SK-N-SH (cell line): ENCODE data around the gene PIF1. TPM values are rescaled to one million over a fixed set of nuclear protein-coding genes. Genes with fewer than 3 reads are reported as not detected.

Experiments used
- CTCF ChIA-PET: fragments of 300-600, 350-600 bp; formaldehyde crosslinking; extraction: SDS; loops from one replicate; lab custom pipeline; 2021; lab: Yijun Ruan, JAX
- POLR2A ChIA-PET: fragments of 350-600 bp; sonication (Branson Sonifier 250); formaldehyde crosslinking; extraction: SDS; loops from one replicate; lab custom pipeline; 2020; ENCODE audit warnings: antibody characterized with exemption, inconsistent platforms; lab: Yijun Ruan, JAX
- DNase-seq: peaks from one replicate; pipeline ENCODE4 v3.0.0; 2012
- H2AFZ ChIP-seq: fragments of 200-600 bp; sonication (generic); 2 replicates; pipeline ENCODE4 v1.8.1; 2016; ENCODE audit warnings: antibody characterized with exemption, mild to moderate bottlenecking, low read depth
- H3F3A ChIP-seq: fragments of 200-600 bp; sonication (generic); replicated peaks from 2 replicates; pipeline ENCODE3; 2016; ENCODE audit warnings: antibody characterized with exemption, mild to moderate bottlenecking; ENCODE audit not compliant: insufficient read depth
- H3K27ac ChIP-seq, 2 experiments: fragments of 200-500 bp in 1 of 2; fragments of 200-600 bp in 1 of 2; sonication (Bioruptor generic) in 1 of 2; sonication (generic), shearing (Covaris generic) in 1 of 2; 2 replicates each; pipeline versions ENCODE4 v1.5.1 to v1.6.1; 2014 to 2016; ENCODE audit warnings: low read depth in 2 of 2, inconsistent platforms in 1 of 2, low read length in 1 of 2, mild to moderate bottlenecking in 1 of 2, mixed read lengths in 1 of 2
- H3K27me3 ChIP-seq: fragments of 200-600 bp; sonication (generic), shearing (Covaris generic); 2 replicates; pipeline ENCODE4 v1.6.1; 2016; ENCODE audit warnings: mixed run types; ENCODE audit not compliant: insufficient read depth
- H3K36me3 ChIP-seq, 2 experiments: fragments of 200-500 bp in 1 of 2; fragments of 200-600 bp in 1 of 2; sonication (Bioruptor generic) in 1 of 2; sonication (generic) in 1 of 2; replicated peaks in 1 of 2; 2 replicates each; pipeline versions ENCODE3 to v1.5.1; 2014 to 2016; ENCODE audit warnings: low read length in 1 of 2, mild to moderate bottlenecking in 1 of 2; ENCODE audit not compliant: insufficient read depth in 2 of 2, control insufficient read depth in 1 of 2
- H3K4me1 ChIP-seq, 2 experiments: fragments of 200-500 bp in 1 of 2; fragments of 200-600 bp in 1 of 2; sonication (Bioruptor generic) in 1 of 2; sonication (generic), shearing (Covaris generic) in 1 of 2; 2 replicates each; pipeline versions ENCODE4 v1.5.1 to v1.6.1; 2014 to 2016; ENCODE audit warnings: low read depth in 1 of 2, low read length in 1 of 2, mixed run types in 1 of 2; ENCODE audit not compliant: insufficient read depth in 2 of 2, control insufficient read depth in 1 of 2
- H3K4me2 ChIP-seq: fragments of 200-600 bp; sonication (generic), shearing (Covaris generic); 2 replicates; pipeline ENCODE4 v1.6.1; 2017; ENCODE audit warnings: mixed run types
- H3K4me3 ChIP-seq, 2 experiments: fragments of 200-500 bp in 1 of 2; fragments of 200-600 bp in 1 of 2; sonication (Bioruptor generic) in 1 of 2; sonication (generic), shearing (Covaris generic) in 1 of 2; 2 replicates each; pipeline versions ENCODE4 v1.5.1 to v1.8.1; 2014 to 2016; ENCODE audit warnings: low read depth in 2 of 2, inconsistent platforms in 1 of 2, low read length in 1 of 2, mild to moderate bottlenecking in 1 of 2, mixed read lengths in 1 of 2, moderate library complexity in 1 of 2
- H3K79me2 ChIP-seq: fragments of 200-600 bp; sonication (generic); 2 replicates; pipeline ENCODE4 v1.8.1; 2017; ENCODE audit warnings: mild to moderate bottlenecking; ENCODE audit not compliant: insufficient read depth
- H3K9ac ChIP-seq: fragments of 200-600 bp; sonication (generic); 2 replicates; pipeline ENCODE4 v1.6.1; 2017; ENCODE audit warnings: mixed run types
- H3K9me2 ChIP-seq: fragments of 200-600 bp; sonication (generic); 2 replicates; pipeline ENCODE4 v1.6.1; 2017; ENCODE audit warnings: mixed run types
- H3K9me3 ChIP-seq: fragments of 200-600 bp; sonication (generic); 2 replicates; pipeline ENCODE4 v1.6.1; 2017; ENCODE audit warnings: mixed run types, mild to moderate bottlenecking, moderate library complexity
- H4K20me1 ChIP-seq: fragments of 200-600 bp; sonication (generic); 2 replicates; pipeline ENCODE4 v1.6.1; 2017; ENCODE audit warnings: mild to moderate bottlenecking, mixed run types; ENCODE audit not compliant: insufficient read depth
- ELF1 ChIP-seq: IDR thresholded peaks from 2 replicates; pipeline ENCODE4 v1.4.0; 2012
- EP300 ChIP-seq, 2 experiments: IDR thresholded peaks; 2 replicates each; pipeline versions ENCODE4 v1.4.0 to v1.6.1; 2012; ENCODE audit warnings: borderline replicate concordance in 1 of 2, low read depth in 1 of 2, low read length in 1 of 2
- EZH2phosphoT487 ChIP-seq: fragments of 200-600 bp; sonication (generic); IDR thresholded peaks from 2 replicates; pipeline ENCODE4 v1.6.1; 2017; ENCODE audit warnings: low read depth, mixed run types, mild to moderate bottlenecking, antibody characterized with exemption, moderate library complexity, borderline replicate concordance
- FOSL2 ChIP-seq: IDR thresholded peaks from 2 replicates; pipeline ENCODE4 v1.4.0; 2012; ENCODE audit warnings: low read depth, mild to moderate bottlenecking, moderate library complexity, borderline replicate concordance
- FOXM1 ChIP-seq: IDR thresholded peaks from 2 replicates; pipeline ENCODE4 v1.4.0; 2012; ENCODE audit warnings: low read depth, mild to moderate bottlenecking
- GABPA ChIP-seq: IDR thresholded peaks from 2 replicates; pipeline ENCODE4 v1.4.0; 2012; ENCODE audit warnings: low read depth, mild to moderate bottlenecking
- JUND ChIP-seq: IDR thresholded peaks from 2 replicates; pipeline ENCODE4 v1.4.0; 2012
- NFIC ChIP-seq: IDR thresholded peaks from 2 replicates; pipeline ENCODE4 v1.4.0; 2012; ENCODE audit warnings: borderline replicate concordance
- NRF1 ChIP-seq: IDR thresholded peaks from 2 replicates; pipeline ENCODE4 v1.6.1; 2012; ENCODE audit warnings: low read depth, mild to moderate bottlenecking, low read length
- RCOR1 ChIP-seq: fragments of 150-350 bp; IDR thresholded peaks from 2 replicates; pipeline ENCODE4 v1.6.1; 2017; ENCODE audit warnings: antibody characterized with exemption, low read length
- RFX5 ChIP-seq: IDR thresholded peaks from 2 replicates; pipeline ENCODE4 v1.6.1; 2012; ENCODE audit warnings: mild to moderate bottlenecking, improper control_type of control experiment, low read length
- SMC3 ChIP-seq: IDR thresholded peaks from 2 replicates; pipeline ENCODE4 v1.6.1; 2012; ENCODE audit warnings: low read depth, low read length, improper control_type of control experiment
- TAF1 ChIP-seq: IDR thresholded peaks from 2 replicates; pipeline ENCODE4 v1.6.1; 2012; ENCODE audit warnings: low read depth, mild to moderate bottlenecking, low read length, moderate library complexity, borderline replicate concordance
- TEAD4 ChIP-seq: IDR thresholded peaks from 2 replicates; pipeline ENCODE4 v1.4.0; 2012; ENCODE audit warnings: mild to moderate bottlenecking, borderline replicate concordance; ENCODE audit not compliant: insufficient read depth
- WGBS: methylation state at CpG from one replicate; pipeline ENCODE4 v1.1.6; 2017; ENCODE audit warnings: low lambda C conversion rate; 5-methylcytosine and 5-hydroxymethylcytosine counted together
- polyA plus RNA-seq, 3 experiments: library from polyadenylated mRNA; depleted of rRNA; stranded (reverse); fragments of >200 nt; gene quantifications; 2 replicates each; pipeline ENCODE4 v1.2.3, GENCODE V29; 2012
- TF ChIP-seq, protein P1 (sequence below): IDR thresholded peaks from 2 replicates; pipeline ENCODE4 v1.4.0; 2012; ENCODE audit warnings: low read depth, borderline replicate concordance
- TF ChIP-seq, protein P2 (sequence below): IDR thresholded peaks from 2 replicates; pipeline ENCODE4 v1.6.1; 2012; ENCODE audit warnings: mild to moderate bottlenecking, low read depth, low read length, moderate library complexity
- TF ChIP-seq, protein P3 (sequence below): IDR thresholded peaks from 2 replicates; pipeline ENCODE4 v1.4.0; 2012; ENCODE audit warnings: low read depth, borderline replicate concordance
- TF ChIP-seq, protein P4 (sequence below): IDR thresholded peaks from 2 replicates; pipeline ENCODE4; 2012

Gene PIF1
- polyA plus RNA-seq, 1 of the 3 experiments (the other 2 are of a cell fraction): 12.4 TPM

DNA sequence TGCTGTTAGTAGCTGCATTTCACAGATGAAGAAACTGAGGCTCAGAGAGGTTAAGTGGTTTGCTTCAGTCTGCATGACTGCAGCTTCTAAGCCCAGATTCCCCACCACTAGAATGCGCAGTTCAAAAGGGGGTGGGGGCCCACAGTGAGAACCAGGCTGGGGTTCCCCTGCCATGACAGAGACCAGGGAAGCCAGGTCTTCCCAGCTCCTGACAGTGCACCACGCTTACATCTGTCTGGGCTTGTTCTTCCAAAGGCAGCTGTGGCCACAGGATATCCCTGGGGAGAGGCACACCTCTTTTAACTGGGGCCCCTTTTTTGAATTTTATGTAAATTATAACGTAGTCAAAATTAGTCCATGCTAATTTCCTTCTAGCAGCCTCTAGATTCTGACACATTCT, 21.6 kb upstream of the PIF1 start (continued):
- TF ChIP-seq, protein P1, sequence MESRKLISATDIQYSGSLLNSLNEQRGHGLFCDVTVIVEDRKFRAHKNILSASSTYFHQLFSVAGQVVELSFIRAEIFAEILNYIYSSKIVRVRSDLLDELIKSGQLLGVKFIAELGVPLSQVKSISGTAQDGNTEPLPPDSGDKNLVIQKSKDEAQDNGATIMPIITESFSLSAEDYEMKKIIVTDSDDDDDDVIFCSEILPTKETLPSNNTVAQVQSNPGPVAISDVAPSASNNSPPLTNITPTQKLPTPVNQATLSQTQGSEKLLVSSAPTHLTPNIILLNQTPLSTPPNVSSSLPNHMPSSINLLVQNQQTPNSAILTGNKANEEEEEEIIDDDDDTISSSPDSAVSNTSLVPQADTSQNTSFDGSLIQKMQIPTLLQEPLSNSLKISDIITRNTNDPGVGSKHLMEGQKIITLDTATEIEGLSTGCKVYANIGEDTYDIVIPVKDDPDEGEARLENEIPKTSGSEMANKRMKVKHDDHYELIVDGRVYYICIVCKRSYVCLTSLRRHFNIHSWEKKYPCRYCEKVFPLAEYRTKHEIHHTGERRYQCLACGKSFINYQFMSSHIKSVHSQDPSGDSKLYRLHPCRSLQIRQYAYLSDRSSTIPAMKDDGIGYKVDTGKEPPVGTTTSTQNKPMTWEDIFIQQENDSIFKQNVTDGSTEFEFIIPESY: no peak
- no peak for TF ChIP-seq NRF1
- TF ChIP-seq RCOR1: no peak
- TF ChIP-seq EZH2phosphoT487: no peak
- TF ChIP-seq, protein P2, sequence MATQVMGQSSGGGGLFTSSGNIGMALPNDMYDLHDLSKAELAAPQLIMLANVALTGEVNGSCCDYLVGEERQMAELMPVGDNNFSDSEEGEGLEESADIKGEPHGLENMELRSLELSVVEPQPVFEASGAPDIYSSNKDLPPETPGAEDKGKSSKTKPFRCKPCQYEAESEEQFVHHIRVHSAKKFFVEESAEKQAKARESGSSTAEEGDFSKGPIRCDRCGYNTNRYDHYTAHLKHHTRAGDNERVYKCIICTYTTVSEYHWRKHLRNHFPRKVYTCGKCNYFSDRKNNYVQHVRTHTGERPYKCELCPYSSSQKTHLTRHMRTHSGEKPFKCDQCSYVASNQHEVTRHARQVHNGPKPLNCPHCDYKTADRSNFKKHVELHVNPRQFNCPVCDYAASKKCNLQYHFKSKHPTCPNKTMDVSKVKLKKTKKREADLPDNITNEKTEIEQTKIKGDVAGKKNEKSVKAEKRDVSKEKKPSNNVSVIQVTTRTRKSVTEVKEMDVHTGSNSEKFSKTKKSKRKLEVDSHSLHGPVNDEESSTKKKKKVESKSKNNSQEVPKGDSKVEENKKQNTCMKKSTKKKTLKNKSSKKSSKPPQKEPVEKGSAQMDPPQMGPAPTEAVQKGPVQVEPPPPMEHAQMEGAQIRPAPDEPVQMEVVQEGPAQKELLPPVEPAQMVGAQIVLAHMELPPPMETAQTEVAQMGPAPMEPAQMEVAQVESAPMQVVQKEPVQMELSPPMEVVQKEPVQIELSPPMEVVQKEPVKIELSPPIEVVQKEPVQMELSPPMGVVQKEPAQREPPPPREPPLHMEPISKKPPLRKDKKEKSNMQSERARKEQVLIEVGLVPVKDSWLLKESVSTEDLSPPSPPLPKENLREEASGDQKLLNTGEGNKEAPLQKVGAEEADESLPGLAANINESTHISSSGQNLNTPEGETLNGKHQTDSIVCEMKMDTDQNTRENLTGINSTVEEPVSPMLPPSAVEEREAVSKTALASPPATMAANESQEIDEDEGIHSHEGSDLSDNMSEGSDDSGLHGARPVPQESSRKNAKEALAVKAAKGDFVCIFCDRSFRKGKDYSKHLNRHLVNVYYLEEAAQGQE: no peak
- TF ChIP-seq, all 33 proteins: peak for 0

DNA sequence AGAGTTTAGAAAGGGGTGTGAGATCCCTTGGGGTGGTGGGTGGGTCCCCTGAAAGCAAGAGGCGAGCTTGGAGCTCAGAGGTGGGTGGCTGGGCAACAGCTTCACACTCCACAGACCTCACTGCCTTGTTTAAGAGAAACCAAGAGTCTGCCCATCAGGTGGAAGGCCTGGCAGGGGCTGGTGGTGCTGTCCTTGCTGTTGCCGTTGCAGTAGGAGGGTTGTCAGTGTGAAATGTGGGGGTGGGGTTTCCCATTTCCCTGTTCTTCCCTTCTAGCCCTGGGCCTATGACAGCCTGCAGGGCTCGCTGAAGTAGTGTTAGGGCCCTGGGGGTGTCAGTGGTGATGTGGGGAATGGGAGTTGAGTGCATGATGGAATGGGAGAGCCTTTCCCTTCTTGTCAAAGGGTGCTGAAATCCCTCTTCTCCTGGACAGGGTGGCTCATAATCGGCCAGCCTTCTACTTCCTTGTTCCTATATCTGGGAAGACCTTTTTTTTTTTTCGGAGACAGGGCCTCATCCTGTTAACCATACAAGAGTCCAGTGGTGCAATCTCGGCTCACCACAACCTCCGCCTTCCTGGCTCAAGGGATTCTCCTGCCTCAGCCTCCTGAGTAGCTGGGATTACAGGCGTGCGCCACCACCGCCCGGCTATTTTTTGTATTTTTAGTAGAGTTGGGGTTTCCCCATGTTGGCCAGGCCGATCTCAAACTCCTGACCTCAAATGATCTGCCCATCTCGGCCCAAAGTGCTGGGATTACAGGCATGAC, 20.6 kb upstream of the PIF1 start:
- no peak for DNase-seq
- Histone ChIP-seq H3K4me3 (no peak overlapping the region), H3K9me2 (no peaks in the 10 kb centered on the region), H3K9me3 (no peaks in the 10 kb centered on the region), H3K4me1 (peaks cover 32 to 39% of the 10 kb centered on the region in 2 experiments), H3K36me3 (peaks cover 0 to 3% of the 10 kb centered on the region in 2 experiments), H3K79me2 (peaks cover 69% of the 10 kb centered on the region), H3F3A (peaks cover 5% of the 10 kb centered on the region), H3K27me3 (no peaks in the 10 kb centered on the region), H3K4me2 (no peak overlapping the region), H3K27ac (peak overlapping the region in 1 of 2 experiments; percentile 73; a peak in 2 of 4 replicates), H2AFZ (no peak overlapping the region), H4K20me1 (peaks cover 12% of the 10 kb centered on the region; the same call in 1 of the 2 replicates), H3K9ac (no peak overlapping the region)
- no peak for TF ChIP-seq RCOR1
- no peak for TF ChIP-seq RFX5
- TF ChIP-seq JUND: no peak
- no peak for TF ChIP-seq TAF1
- TF ChIP-seq ELF1: no peak
- TF ChIP-seq EP300 (IDR thresholded peaks at IDR 0.05; ENCODE audit: borderline replicate concordance in 1 of 2, low read depth in 1 of 2, low read length in 1 of 2): no peak
- TF ChIP-seq, protein P3, sequence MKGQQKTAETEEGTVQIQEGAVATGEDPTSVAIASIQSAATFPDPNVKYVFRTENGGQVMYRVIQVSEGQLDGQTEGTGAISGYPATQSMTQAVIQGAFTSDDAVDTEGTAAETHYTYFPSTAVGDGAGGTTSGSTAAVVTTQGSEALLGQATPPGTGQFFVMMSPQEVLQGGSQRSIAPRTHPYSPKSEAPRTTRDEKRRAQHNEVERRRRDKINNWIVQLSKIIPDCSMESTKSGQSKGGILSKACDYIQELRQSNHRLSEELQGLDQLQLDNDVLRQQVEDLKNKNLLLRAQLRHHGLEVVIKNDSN: no peak
- TF ChIP-seq, protein P4, sequence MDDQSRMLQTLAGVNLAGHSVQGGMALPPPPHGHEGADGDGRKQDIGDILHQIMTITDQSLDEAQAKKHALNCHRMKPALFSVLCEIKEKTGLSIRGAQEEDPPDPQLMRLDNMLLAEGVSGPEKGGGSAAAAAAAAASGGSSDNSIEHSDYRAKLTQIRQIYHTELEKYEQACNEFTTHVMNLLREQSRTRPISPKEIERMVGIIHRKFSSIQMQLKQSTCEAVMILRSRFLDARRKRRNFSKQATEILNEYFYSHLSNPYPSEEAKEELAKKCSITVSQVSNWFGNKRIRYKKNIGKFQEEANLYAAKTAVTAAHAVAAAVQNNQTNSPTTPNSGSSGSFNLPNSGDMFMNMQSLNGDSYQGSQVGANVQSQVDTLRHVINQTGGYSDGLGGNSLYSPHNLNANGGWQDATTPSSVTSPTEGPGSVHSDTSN: no peak
- no peak for TF ChIP-seq SMC3
- no peak for TF ChIP-seq GABPA
- no peak for TF ChIP-seq FOSL2
- no peak for TF ChIP-seq FOXM1
- TF ChIP-seq EZH2phosphoT487: no peak
- TF ChIP-seq TEAD4: no peak
- TF ChIP-seq NFIC: no peak
- ChIA-PET CTCF (no interaction called here), POLR2A (no interaction called here)
- 94% methylated on average over 13 of the region's 13 CpGs for WGBS
